GM18907 (cell line): Measurements from ENCODE around the gene CEP43.
A peak's percentile ranks its signal among the peaks of the same experiment; 100 is the strongest.

ENCODE experiments used
- ATAC-seq: cut with Tn5 transposase; IDR thresholded peaks from one replicate; pipeline ENCODE4 v1.9.1; 2021; ENCODE audit warnings: mild to moderate bottlenecking, moderate library complexity; ENCODE audit not compliant: unreplicated experiment

Gene CEP43

GRCh38 chr6:166960609-166960978 lies 38.6 kb upstream of the CEP43 start:
- ATAC-seq = no peak

- no peak for ATAC-seq
These were observed 32.9 kb upstream of the CEP43 start for GRCh38 chr6:166966268-166966667.

- ATAC-seq = no peak
These were observed 29.7 kb upstream of the CEP43 start for GRCh38 chr6:166969390-166970002.

- no peak for ATAC-seq
These were observed 29.1 kb upstream of the CEP43 start for GRCh38 chr6:166970091-166970490.

DNA sequence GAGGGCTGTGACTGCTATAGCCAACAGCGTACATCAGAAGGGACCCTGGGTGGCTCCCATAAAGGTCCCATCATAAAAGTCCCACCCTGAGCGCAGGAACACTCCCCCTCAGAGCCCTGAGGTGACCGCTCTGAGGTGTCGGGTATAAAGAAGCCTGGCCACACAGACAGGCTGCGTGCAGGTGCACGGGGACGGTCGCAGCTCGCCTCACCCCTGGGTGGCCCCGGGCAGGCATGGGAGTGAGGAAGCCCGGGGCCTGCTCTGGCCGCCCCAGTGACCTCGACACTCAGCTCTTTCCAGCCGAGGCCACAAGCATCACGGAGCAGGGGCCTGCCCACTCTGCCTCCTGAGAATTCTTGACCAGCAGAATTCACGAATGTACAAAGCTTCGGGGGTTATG lies 28.4 kb upstream of the CEP43 start:
- no peak for ATAC-seq

DNA sequence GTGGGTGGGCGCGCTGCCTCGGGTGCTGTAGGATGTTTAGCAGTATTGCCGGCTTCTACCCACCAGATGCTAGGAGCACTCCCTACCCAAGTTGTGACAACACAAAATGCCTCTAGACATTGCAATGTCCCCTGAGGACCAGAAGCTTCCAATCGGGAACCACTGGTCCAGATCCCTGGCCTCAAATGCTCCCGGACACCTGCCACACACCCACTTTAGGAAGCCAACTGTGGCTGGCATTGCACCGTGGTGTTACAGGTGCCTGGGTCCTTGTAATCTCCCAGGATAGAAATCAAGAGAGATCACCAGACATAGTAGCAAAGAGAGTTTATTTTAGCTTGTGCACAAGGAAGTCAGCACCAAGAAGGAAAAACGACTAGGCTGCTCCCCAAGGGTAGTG lies 27.9 kb upstream of the CEP43 start:
- ATAC-seq = no peak

DNA sequence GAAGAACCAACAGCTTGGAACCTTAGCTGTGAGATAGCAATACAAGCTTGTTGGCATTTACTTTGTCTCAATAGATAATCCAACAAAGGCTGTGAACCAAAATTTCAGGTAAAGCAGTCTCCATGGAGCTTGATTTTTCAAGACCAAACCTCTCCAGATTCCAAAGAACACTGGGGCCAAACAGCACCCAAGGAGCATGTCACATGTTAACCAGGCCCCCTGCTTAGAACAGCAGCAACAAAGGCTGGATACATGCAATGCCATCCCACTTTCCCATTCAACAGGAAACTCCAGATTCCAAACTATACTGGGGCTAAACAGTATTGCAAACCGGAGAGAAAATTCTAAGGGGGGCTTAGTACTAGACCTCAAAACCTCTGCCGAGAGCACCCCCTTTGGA lies 27.1 kb upstream of the CEP43 start:
- no peak for ATAC-seq

- ATAC-seq = no peak
These were observed 22.6 kb upstream of the CEP43 start for GRCh38 chr6:166976636-166977035.

- ATAC-seq = no peak
These were observed 21.3 kb upstream of the CEP43 start for GRCh38 chr6:166977621-166978525.

GRCh38 chr6:166980738-166981137 lies 18.5 kb upstream of the CEP43 start:
- no peak for ATAC-seq

GRCh38 chr6:166987448-166987847 lies 11.7 kb upstream of the CEP43 start:
- no peak for ATAC-seq

- ATAC-seq = no peak
These were observed 11.3 kb upstream of the CEP43 start for GRCh38 chr6:166987930-166988329.

GRCh38 chr6:166988674-166989201 lies 10.5 kb upstream of the CEP43 start:
- no peak for ATAC-seq

DNA sequence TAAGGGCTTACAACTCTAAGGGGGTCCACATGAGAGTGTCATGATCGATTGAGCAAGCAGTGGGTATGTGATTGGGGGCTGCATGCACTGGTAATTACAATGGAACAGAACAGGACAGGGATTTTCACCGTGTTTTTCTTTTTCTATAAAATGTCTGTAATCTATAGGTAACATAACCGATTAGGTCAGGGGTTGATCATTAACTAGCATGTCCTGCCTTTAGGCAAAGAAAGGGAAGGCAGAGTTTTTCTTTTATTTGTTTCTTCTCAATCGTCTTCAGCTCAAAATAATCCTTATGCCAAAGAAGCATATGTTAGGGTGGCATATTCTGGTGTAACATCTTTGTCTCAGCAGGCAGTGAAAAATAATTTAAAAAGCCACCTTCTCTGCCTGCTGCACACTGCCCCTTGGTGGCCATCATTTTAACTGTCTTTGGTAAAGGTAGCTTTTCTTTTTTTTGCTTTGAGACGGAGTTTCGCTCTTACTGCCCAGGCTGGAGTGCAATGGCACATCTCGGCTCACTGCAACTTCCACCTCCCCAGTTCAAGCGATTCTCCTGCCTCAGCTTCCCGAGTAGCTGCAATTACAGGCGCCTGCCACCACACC lies 9.7 kb upstream of the CEP43 start:
- peak; percentile 60 for ATAC-seq

DNA sequence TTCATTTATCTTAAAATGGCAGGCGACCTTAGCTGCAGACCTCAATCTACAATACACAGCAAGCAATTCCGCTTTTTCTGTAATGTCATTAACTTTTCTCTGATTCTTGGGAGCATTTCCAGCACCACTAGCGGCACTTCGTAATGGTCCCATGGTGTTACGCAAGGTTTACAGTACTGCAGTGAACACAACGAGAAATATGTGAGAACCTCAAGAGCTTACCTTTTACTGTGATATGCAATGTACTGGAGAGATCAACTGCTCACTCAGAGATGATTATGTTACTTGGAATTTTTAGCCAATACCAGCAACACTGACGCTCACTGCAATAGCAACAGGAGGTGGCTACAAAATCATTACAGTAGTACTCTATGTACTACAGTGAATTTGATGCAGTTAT lies 2.8 kb upstream of the CEP43 start:
- ATAC-seq = no peak

GRCh38 chr6:166997348-166997747 lies 1.8 kb upstream of the CEP43 start:
- ATAC-seq = no peak

DNA sequence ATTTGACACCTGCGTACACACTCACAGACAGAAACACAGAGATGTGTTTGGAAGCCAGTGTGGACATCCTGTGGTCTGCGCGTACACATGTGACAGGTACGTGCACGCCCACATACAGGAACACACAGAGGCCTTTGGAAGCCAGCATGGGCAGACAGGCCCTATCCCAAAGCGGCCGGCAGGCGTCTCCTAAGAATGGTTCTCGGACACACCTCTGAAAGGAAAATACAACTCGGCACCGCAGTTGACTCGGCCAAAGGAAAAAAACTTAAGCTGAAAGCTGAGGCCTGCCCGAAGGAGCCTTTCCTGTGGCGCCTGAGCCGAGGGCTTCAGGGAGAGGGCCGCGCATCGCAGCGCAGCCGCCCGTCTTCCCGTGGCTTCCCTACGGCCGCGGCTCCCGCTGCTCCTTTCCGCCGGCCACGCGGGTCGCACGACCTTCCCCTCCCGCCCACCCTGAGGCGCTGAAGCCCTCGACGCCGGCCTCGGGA lies 1.4 kb upstream of the CEP43 start:
- peak; percentile 30 for ATAC-seq

DNA sequence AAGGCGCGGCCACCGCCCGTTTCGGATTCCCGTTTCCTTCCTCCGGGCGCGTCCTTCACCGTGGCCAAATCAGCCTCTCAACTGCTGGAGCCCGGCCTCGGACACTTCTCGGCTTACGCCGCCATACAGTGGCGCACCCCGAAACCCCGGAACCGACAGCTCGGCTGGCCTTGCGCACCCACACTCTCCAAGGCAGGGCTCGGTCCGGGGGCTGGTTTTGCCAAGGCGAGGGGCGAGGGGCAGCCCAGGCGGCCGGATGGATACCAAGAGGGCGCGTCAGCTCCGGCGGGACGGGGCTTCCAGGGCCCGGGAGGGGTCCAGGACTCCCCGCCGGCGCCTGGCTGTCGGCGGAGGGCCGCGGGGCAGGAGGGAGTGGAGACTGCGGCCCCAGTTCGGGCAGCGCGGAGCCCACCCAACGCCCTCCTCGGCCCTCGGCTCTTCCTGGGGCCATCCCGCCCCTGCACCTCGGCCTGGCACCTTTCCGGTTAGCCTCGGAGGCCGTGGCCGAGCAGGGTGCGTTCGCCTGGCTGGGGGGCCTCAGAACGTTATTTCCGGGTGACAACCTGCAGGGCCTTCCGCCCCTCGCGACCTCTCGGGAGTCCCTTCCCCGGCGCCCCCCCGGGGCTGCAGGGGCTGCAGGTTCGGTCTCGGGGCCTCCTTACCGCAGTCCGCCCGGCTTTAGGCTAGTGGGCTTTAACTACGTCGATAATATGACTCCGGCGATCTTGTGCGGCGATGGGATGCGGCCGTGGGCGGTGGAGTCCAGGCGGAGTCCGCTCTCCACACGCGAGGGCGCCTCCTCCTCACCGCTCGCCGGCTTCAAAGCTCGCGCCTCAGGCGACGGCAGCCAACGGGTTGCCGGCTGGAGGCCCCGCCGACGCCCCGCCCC lies 697 bp upstream of the CEP43 start:
- ATAC-seq = peak; percentile 16

DNA sequence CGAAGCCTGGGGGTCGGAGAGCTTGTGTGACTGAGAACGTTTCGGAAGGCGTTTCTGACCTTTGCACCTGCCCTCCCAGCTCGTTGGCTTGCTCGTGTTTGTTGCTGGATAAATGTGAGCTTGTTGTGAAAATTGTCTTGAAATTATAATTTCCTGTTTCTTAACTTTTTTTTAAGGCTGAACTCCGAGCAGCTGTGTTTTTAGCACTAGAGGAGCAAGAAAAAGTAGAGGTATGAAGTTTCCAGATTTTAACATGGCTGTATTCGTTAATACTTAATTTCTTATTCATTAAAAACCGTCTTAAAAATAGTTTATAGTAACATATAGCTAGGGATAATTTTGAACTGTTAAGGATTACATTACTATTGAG lies 672 bp downstream of the CEP43 start:
- ATAC-seq = no peak

- no peak for ATAC-seq
These were observed 1.6 kb downstream of the CEP43 start for GRCh38 chr6:167000759-167001158.
